ENCODE data around the gene TBC1D19.

GRCh38 chr4:26732356-26732755 lies 148.5 kb downstream of the TBC1D19 start:
- TF ChIP-seq POLR2AphosphoS5 (IDR thresholded peaks at IDR 0.05; ENCODE audit: low read depth, low read length) (no peak), SPI1 (IDR thresholded peaks at IDR 0.05; ENCODE audit: low read depth, low read length) (no peak)
